ENCODE measurements around the gene CES4A. TPM values are rescaled to one million over a fixed set of nuclear protein-coding genes. Genes with fewer than 3 reads are reported as not detected.

Gene CES4A
- total and polyA plus RNA-seq, 7 donors = 2.3 to 7.5 (median 4.1) TPM

DNA sequence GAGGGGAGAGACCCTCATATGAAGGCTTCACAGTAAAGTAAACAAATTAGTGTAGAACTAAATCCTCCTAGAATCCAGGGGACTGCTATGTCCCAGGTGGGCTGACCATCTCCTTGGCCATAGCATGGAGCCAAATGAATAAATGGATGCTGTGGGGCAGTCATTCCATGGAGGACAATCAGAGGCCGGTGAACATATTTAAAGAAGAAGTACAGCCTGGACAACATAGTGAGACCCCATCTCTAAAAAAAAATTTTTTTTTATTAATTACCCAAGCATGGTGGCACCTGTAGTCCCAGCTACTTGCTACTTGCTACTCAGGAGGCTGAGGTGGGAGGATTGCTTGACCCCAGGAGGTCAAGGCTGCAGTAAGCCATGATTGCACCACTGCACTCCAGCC, 35.3 kb downstream of the CES4A start:
- intact Hi-C loops (cut with DNase I) = no loop called here
- Histone ChIP-seq H3K4me1 (peaks cover 0 to 7% (median 3%) of the 10 kb centered on the region in 4 donors), H3K9me3 (no peaks in the 10 kb centered on the region), H3K27me3 (no peaks in the 10 kb centered on the region), H3K4me3 (no peak overlapping the region), H3K36me3 (no peaks in the 10 kb centered on the region), H3K27ac (no peak overlapping the region)
- no peak for DNase-seq
- 91 to 98% methylated on average over 1 of the region's 1 CpG for WGBS, 2 donors
- no peak for TF ChIP-seq POLR2A (IDR thresholded peaks at IDR 0.05)
- TF ChIP-seq, protein P1, sequence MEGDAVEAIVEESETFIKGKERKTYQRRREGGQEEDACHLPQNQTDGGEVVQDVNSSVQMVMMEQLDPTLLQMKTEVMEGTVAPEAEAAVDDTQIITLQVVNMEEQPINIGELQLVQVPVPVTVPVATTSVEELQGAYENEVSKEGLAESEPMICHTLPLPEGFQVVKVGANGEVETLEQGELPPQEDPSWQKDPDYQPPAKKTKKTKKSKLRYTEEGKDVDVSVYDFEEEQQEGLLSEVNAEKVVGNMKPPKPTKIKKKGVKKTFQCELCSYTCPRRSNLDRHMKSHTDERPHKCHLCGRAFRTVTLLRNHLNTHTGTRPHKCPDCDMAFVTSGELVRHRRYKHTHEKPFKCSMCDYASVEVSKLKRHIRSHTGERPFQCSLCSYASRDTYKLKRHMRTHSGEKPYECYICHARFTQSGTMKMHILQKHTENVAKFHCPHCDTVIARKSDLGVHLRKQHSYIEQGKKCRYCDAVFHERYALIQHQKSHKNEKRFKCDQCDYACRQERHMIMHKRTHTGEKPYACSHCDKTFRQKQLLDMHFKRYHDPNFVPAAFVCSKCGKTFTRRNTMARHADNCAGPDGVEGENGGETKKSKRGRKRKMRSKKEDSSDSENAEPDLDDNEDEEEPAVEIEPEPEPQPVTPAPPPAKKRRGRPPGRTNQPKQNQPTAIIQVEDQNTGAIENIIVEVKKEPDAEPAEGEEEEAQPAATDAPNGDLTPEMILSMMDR (IDR thresholded peaks at IDR 0.05) = no peak
- no peak for TF ChIP-seq POLR2AphosphoS5 (IDR thresholded peaks at IDR 0.05)
- TF ChIP-seq EP300 (IDR thresholded peaks at IDR 0.05) = no peak

DNA sequence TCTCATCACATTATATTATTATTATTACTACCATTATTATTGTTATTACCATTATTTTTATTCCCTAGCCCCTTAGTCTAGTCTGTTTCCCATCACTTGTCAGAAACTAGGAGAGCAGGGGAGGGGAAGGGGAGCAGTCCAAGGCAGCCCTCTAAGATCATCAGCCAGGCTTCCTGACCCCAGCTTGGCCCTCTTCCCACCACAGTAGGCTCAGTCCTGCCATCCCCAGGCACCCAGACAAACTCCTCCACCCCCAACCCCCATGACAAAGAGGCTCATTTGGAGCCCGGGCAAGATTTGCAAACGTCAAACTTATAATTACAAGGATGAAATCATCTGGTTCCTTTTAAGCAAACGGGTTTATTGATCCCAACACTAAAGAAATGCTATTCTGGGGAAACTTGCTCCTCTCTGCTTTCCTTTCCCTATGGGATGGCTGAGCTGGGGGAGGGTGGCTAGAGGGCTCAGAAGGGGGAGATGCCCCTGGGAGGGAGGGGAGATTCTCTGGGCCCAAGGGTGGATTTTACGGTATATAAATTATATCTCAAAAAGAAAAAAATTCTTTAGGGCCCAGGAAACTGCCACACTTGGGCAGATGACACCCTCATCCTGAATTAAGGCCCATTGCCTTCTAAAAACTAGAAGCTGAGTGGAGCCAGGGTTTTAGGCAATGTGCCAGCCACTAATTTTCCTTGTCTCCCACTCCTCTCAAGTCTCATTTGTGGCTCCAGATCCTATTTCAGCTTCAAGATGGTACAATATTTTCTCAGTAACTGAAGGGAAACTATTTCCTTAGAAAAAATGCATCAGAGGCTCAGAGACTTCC, 36.2 kb downstream of the CES4A start:
- Histone ChIP-seq H3K27ac (no peak overlapping the region), H3K4me1 (peaks cover 0 to 7% (median 3%) of the 10 kb centered on the region in 4 donors), H3K4me3 (no peak overlapping the region), H3K27me3 (no peaks in the 10 kb centered on the region), H3K9me3 (no peaks in the 10 kb centered on the region), H3K36me3 (no peaks in the 10 kb centered on the region)
- no peak for TF ChIP-seq EP300 (IDR thresholded peaks at IDR 0.05)
- TF ChIP-seq, protein P1 (IDR thresholded peaks at IDR 0.05) = no peak
- TF ChIP-seq POLR2AphosphoS5 (IDR thresholded peaks at IDR 0.05) = no peak
- TF ChIP-seq POLR2A (IDR thresholded peaks at IDR 0.05) = no peak
- intact Hi-C loops (cut with DNase I) = no loop called here
- DNase-seq = peak; percentile 39
- 58 to 81% methylated on average over 4 of the region's 4 CpGs for WGBS, 2 donors

DNA sequence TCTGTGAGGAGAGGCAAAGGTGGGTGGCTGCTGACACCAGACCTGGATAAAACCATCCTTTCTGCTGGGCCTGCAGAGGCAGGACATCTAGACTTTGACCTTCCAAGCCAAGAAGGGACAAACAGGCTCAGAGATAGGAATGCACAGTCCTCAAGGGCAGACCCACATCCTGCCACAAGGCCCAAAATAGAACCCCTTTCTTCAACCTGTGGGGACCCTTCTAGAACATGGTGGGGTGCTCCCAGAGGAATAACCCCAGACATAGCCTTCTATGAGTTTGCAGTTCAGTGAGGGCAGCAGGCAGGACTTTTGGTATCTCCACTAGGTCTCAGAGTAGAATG, 36.8 kb downstream of the CES4A start:
- H3K27ac ChIP-seq = no peak overlapping the region
- peaks cover 0 to 10% (median 6%) of the 10 kb centered on the region in 4 donors for H3K4me1 ChIP-seq
- no peaks in the 10 kb centered on the region for H3K27me3 ChIP-seq
- H3K9me3 ChIP-seq = no peaks in the 10 kb centered on the region
- TF ChIP-seq, protein P1 (IDR thresholded peaks at IDR 0.05) = no peak
- TF ChIP-seq EP300 (IDR thresholded peaks at IDR 0.05) (no peak), POLR2AphosphoS5 (IDR thresholded peaks at IDR 0.05) (no peak), POLR2A (IDR thresholded peaks at IDR 0.05) (no peak)
- DNase-seq = no peak
- intact Hi-C loops (cut with DNase I) = no loop called here
- H3K4me3 ChIP-seq = no peak overlapping the region
- H3K36me3 ChIP-seq = no peaks in the 10 kb centered on the region

DNA sequence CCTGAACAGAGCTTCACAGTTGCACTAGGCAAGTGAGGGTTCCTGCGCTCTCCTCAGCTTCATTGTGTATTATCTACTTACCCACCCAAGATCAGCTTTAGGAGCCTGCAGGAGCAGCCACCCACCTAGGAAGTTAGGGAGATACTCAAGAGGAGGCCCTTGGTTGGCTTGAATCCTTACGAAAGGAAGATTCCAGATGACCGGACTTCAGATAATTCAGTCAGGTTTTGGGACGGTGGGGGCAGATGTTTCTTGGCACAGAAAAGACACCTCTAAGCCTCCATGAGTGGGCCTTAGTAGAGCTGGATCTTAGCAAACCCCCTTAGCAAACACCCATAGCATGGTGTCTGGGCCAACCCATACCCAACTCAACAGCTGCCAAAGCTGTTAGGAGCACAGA, 38.2 kb downstream of the CES4A start:
- DNase-seq = peak; percentile 34
- 95 to 97% methylated on average over 4 of the region's 4 CpGs for WGBS, 2 donors
- intact Hi-C loops (cut with DNase I) = no loop called here

More for the DNA sequence above, 38.2 kb downstream of the CES4A start:
- H3K4me1 ChIP-seq = peaks cover 0 to 24% (median 20%) of the 10 kb centered on the region in 4 donors
- no peaks in the 10 kb centered on the region for H3K27me3 ChIP-seq
- H3K4me3 ChIP-seq = no peak overlapping the region
- no peak overlapping the region for H3K27ac ChIP-seq
- no peaks in the 10 kb centered on the region for H3K36me3 ChIP-seq
- no peaks in the 10 kb centered on the region for H3K9me3 ChIP-seq
- TF ChIP-seq POLR2AphosphoS5 (IDR thresholded peaks at IDR 0.05) (no peak), EP300 (IDR thresholded peaks at IDR 0.05) (no peak), POLR2A (IDR thresholded peaks at IDR 0.05) (no peak)
- TF ChIP-seq, protein P1 (IDR thresholded peaks at IDR 0.05) = no peak
